NCI-H526 (cell line): Measurements from ENCODE around the gene MALT1.

ENCODE experiments used
- DNase-seq, 2 experiments: peaks; one replicate each; lab custom pipeline; 2025; lab: John Stamatoyannopoulos, UW

MALT1 gene

GRCh38 chr18:58690259-58690658, 19.0 kb downstream of the MALT1 start:
- DNase-seq, result no peak

- no peak for DNase-seq
Observed at GRCh38 chr18:58691256-58691655, 20.0 kb downstream of the MALT1 start.

GRCh38 chr18:58692422-58693185, 21.3 kb downstream of the MALT1 start:
- no peak for DNase-seq

GRCh38 chr18:58694221-58694620, 23.0 kb downstream of the MALT1 start:
- DNase-seq, result no peak

- no peak for DNase-seq
Observed at GRCh38 chr18:58694720-58695468, 23.6 kb downstream of the MALT1 start.

GRCh38 chr18:58695772-58696171, 24.5 kb downstream of the MALT1 start:
- no peak for DNase-seq

- DNase-seq, result no peak
Observed at GRCh38 chr18:58697146-58697545, 25.9 kb downstream of the MALT1 start.

GRCh38 chr18:58698701-58699193, 27.5 kb downstream of the MALT1 start:
- DNase-seq, result no peak

- DNase-seq, result no peak
Observed at GRCh38 chr18:58699551-58699950, 28.3 kb downstream of the MALT1 start.

GRCh38 chr18:58700209-58700608, 28.9 kb downstream of the MALT1 start:
- no peak for DNase-seq

- DNase-seq, result no peak
Observed at GRCh38 chr18:58712930-58713329, 41.7 kb downstream of the MALT1 start.

GRCh38 chr18:58714259-58714658, 43.0 kb downstream of the MALT1 start:
- DNase-seq, result no peak

GRCh38 chr18:58714821-58715220, 43.6 kb downstream of the MALT1 start:
- no peak for DNase-seq

GRCh38 chr18:58715540-58715939, 44.3 kb downstream of the MALT1 start:
- DNase-seq, result no peak

GRCh38 chr18:58716060-58716756, 44.9 kb downstream of the MALT1 start:
- no peak for DNase-seq

GRCh38 chr18:58721566-58722239, 50.4 kb downstream of the MALT1 start:
- DNase-seq, result no peak

- DNase-seq, result no peak
Observed at GRCh38 chr18:58723810-58724602, 52.7 kb downstream of the MALT1 start.

- DNase-seq, result no peak
Observed at GRCh38 chr18:58726671-58727070, 55.4 kb downstream of the MALT1 start.

- no peak for DNase-seq
Observed at GRCh38 chr18:58727776-58728500, 56.7 kb downstream of the MALT1 start.

- DNase-seq, result no peak
Observed at GRCh38 chr18:58728719-58729118, 57.5 kb downstream of the MALT1 start.

GRCh38 chr18:58730618-58731017, 59.4 kb downstream of the MALT1 start:
- no peak for DNase-seq
